Activated CD4-positive, CD25-positive, alpha-beta regulatory T cell treated with anti-CD3 and anti-CD28 coated beads, Interleukin-2, amount 50 U/mL, for 24 hours (primary cell): ENCODE data around the gene AFG3L2.
A peak's percentile ranks its signal among the peaks of the same experiment; 100 is the strongest.

Experiments used
- ATAC-seq, 2 donors: fragments of 150-1000 bp; cut with Tn5 transposase; one replicate each; pipeline ENCODE4 v1.10.0; 2021; ENCODE audit warnings: mild to moderate bottlenecking in 1 of 2, moderate library complexity in 1 of 2

AFG3L2 gene

DNA sequence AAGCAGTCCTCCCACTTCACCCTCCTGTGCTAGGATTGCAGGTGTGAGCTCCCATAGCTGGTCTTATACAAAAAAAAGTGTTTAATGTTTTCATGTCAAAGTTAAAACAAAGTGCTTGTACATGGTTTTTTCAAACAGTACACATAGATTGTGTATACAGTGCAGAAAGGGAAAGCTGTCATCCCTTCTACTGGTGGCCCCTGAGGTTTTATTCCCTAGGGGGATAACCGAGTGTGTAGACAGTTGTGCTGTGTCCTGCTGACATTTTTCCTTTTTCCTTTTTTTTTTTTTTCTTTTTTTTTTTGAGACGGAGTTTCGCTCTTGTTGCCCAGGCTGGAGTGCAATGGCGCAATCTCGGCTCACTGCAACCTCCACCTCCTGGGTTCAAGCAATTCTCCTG, 58.2 kb downstream of the AFG3L2 start:
- no peak for ATAC-seq

DNA sequence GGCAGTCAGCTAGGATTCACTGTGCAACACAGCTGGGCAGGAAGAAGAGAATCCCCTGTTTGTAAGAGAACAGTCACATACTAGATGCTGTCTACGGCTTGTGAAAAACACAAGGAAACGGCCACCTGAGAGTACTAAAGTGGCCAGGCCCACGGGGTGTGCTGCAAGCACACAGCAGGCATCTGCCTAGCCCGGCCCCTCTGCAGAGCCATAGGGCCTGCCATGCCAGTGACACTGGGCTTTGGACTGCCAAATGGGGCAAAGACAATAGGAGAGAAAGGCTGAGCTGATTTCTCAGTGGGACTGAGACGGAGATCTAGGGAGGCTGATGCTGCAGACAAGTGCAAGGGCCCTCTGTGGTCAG, 58.7 kb downstream of the AFG3L2 start:
- ATAC-seq: no peak

DNA sequence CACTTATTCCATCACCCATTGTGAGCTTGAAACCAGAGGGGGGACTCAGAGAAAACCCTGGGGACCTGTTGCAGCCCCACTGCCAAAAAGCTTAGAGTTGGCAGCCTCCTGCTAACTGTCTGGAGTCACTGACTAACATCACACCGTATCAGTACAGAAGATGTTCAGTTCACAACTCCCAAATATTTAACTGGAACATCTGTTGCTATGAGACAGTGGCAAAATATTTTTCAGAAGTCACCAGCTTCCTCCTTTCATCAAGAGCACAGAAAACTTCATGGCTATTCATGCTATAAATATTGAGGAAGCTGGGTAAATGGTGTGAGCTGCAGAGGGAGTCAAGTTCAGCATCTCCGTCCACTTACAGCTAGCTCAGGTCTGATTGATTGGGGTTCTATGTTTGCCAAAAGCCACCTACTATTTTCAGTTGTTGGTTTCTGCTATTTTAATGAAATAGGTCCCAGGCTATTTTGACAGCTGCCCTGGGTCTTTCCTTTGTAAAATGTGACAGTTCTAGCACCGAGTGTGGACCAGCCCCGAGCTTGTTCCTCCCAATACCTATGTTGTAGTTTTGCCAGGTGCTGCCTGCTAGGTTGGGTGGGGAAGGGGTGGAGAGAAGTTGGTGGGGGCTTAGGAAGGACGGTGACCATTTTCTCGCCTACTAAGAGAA, 59.2 kb downstream of the AFG3L2 start:
- ATAC-seq: no peak

DNA sequence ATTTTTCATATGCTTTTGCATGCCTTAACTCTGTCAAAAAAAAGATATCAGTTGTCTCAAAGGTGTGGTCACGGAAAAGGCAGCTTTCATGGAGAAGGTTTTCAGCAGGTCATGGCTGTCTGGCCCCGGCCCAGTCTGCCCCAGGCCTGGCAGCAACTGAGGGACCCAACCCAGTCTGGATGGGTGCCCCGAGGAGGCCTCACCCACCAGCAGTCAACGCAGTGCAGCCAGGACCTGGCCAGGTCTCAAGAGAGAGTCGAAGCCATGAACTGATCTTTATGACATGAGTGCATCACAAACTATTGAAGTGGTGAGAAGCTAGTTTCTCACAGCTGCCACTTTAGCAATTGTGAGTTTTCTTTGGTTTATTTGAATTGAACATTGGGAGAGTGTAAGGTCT, 61.1 kb downstream of the AFG3L2 start:
- ATAC-seq: no peak

DNA sequence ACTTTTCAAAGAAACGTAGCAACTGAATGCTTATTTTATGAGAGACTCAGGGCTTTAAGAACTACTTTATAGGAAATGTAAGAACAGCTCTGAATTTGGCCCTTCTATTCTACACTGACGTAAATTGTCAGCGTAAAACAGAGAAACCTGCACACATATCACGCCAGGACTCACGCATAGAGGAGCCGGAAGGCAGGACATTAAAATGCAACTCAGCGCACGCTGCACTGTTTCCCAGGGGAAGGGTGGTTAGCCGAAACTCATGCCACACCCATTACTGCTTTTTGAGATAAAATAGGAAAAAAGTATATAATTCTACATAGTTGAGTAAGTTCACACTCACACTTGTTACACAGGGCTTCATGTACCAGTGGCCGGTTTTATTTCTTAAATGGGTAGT, 61.5 kb downstream of the AFG3L2 start:
- ATAC-seq: no peak

DNA sequence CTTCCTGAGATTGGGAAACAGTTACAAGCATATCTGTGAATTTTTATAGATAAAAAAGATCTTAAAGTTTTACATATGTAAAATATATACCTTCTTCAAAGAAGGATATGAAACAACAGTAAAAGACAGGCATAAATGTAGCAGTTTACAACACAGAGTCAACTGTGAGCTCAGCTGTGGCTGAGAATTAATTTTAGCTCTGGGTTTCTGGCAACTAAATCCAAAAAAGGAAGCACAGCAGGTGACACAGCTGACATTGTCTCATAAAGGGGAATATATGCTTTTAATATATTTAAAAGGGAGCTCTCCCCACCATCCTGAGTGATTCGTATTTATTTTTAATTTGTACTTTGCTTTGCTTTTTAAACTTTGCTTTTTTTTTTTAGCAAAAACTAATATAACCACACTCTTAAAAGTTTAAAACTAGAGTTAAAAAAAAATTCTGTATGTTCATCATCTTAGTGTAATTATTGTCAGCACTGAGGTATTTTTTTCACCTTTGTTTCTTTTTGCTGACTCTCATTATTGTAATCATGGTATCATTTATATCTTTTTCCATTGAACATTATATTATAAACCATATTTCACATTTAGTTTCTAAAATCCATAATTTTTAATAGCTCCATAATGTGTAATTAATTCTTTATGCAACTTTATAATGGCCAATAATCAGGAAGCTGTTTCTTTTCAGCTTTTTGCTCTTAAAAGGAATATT, 62.3 kb downstream of the AFG3L2 start:
- no peak for ATAC-seq

DNA sequence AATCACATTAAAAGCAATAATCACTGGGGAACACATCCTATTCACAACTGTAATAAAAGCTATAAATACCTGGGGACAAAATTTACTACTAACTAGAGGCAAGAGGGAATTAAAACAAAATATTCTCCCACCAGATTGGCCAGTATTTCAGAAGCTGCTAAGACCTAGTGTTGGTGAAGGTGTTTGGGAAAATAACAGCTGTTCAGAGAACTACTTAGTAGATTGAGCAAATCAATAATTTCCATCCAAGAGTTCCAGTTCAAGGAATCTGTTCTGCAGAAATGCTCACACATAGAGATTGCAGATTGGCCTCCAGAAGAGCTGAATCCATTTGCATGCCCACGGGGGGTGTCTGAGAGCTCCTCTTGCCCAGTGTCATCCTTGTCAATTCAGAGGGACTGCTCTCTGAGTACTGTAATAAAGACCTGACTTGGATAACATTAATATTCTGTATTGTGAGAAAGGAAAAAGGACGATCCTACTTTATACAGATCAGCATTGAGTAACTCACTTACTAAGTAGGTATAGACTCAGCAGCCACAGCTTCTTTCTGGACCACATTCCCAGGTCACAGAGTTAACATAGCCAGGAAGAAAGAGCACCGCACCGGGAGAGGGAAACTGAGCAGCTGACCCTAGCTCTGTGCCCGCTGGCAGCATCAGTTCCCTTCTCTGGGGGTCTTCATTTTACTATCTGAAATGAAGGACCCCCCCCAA, 63.3 kb downstream of the AFG3L2 start:
- no peak for ATAC-seq

DNA sequence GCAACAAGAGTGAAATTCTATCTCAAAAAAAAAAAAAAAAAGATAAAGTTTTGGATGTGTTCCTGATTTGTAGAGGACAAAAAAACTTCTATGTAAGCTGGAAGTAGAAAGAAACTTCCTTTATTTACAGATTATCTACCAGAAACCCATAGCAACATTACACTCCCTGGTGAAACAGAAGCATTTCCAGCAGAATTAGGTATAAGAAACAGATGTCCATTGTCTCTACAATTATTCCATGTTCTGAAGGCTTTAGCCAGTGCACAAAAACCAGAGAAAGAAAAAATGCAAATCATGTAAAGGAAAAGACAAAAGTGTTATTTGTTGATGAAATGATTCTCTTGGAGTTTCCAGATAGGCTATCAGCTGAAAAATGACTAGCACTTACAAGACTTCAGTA, 64.1 kb downstream of the AFG3L2 start:
- no peak for ATAC-seq

DNA sequence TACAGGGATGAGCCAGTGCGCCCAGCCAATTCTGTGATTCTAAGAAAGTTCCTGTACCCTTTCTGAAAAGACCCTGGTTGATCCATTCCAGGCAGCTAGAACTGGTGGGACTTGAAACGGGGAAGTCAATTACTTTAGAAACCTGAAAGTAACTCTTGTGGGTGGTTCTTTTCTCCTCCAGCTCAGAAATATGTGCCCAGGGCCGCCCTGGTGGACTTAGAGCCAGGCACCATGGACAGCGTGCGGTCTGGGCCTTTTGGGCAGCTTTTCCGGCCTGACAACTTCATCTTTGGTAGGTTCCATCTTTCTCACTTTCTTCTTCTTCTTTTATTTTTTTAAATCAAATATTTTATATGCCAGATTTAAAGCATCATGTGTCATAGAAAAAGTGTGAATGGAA, 66.3 kb downstream of the AFG3L2 start:
- ATAC-seq: no peak

DNA sequence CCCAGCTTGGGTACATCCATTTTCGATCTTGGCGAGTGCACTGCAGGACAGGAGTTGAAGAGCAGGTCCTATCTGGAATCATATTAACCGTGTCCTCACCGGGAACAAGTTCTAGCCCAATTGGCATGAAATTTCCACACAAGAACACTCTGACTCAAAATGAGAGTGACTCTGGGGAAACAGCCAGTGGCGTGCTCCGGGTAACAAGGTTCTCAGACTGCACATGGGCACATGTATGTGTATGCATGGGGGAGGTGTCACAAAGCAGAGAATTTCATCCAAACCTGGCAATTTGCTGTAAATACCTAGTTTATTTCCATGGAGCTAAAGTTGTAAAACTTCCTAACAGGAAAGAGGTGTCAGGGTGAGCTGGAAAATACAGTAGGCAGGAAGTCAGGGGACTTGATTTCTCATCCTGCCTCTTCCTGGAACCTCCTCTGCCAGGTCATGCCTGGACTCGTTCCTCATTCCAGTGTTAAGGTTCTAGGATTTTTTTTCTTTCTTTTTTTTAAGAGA, 67.3 kb downstream of the AFG3L2 start:
- ATAC-seq: no peak

DNA sequence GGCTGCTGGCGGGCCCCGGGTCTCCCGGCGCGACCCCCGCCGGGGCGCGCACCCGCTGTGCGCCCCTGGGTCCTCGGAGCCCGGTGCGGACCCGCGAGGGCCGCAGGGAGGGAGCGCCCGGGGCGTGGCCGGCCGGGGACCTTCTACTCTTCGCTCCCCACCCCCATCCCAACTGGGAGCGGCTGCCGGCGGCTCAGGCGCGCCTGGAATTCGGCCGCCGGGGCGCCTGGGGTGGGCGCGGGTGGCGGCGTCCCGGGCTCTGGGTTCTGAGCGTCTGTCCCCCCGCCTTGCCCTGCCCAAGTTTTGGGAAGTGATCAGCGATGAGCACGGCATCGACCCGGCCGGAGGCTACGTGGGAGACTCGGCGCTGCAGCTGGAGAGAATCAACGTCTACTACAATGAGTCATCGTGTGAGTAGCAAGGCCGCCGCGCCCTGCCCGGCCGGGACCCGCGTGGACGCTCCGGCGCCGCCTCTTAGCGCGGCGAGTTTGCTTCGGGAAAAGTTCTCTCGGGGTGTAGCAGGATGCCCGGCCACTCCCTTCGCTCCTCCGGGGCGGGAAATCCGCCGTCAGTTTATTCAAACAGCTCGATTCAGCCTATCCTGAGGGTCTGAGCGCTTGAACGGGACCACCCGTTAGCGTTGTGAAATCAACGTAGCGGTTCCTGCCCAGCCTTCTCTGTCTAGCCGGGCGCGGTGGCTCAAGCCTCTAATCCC, 68.5 kb downstream of the AFG3L2 start:
- ATAC-seq: peak; percentile 35 to 42

DNA sequence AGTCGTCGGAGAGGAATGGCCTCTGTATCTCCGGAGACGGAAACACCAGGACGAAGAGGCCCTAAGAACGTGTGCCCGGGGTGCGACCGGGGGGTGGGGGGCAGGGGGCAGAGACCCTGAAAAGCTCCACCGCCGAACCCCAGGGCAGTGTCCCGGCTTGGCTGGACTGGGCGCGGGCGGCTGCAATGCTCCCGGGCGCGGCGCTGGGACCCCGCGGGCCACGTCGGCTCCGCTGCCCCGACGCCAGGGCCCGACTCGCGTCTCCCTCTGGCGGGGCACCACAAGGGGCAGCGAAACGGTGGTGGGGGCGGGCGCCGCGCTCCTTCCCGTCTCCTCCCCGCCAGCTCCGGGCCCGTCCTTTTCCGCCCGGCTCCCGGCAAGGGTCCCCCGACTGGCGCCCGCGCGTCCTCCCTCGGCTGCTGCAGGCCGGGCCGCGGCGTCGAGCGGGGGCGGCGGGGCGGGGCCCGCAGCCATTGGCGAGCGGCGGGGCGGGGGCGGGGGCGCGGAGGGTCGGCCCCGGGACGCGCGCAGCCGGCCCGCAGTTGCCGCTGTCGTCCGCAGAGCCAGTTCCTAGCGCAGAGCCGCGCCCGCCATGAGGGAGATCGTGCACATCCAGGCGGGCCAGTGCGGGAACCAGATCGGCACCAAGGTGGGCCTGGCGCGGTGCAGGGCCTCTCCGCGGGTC, 69.2 kb downstream of the AFG3L2 start, which contains the start of gene TUBB6:
TUBB6 (plus strand) TSS at position 541 of the 685 bp plus-strand sequence; CDS start at position 593, 52 bp downstream.
- peak; percentile 46 for ATAC-seq

DNA sequence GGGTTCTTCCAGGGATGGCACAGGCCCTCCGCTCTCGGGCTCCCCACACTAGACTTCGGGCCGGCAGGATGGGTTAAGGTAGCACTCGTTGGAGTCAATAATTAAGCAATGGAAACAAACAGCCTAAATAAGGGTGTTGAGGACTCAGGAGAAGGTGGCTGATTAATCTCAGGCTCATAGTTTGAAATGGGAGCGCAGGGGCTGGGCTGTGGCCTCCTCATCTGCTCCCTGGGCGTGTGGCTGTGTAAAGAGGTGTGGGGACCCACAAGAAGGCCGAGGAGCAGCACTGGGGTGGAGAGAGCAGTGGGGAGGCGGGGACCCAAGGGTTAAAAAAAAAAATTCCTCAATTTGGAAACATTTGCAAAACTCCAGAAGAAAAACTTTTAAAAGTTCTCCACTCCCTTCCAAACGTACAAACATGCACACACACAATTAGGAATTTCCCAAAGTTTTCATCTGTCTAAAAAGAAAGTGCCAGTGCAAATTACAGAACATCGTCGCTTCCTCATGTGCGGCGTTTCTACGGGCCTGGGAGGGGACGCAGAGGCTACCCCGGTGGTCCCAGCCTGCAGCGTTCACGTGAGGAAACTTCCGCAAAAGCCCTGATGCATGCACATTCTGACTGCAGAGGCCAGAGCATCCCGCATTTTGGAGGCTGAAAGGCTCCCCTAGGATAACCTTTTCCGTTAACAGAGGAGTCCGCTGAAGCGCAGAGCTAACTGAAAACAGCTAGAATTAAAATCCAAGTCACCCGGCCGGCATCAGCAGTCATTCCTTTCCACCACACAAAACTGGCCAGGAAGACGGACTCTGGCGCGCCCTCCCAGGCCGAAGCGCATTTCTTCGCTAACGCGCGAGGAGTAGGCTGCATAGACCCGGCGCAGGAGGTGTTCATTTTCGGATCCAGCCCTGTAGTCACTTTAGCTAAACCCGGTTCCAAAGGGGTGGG, 70.0 kb downstream of the AFG3L2 start:
- ATAC-seq: no peak

DNA sequence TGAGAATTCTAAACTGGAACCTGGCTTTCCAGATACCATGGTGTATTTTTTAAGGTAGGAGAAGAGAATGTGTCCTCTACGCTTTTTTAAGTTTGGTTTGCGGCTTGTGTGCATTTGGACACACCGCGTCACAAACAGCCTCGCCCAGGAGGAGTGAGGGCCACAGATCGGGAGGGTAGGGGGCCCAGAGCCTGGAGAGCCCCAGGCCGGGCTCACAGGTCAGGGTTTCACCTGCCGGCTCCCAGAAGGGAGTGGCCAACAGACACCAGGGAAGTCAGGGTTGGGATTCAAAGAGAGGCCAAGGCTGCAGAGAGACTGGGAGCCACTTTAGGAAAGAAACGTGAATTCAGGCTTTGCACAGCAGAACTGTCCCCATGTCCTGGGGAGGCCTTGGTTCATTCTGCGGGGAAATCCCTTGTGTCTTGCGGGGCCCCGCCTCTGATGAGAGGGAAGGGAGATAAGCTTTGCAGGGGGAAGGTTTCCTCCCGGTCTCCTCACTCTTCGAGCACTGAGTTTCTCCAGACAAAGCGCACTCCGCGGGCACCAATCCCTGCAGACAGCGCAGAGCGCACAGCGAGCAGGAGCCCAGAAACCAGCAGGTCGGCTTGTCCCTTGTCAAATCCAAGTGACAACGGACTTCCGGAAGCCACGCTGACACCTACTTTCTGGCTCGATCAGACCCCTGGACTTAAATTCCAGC, 70.9 kb downstream of the AFG3L2 start:
- ATAC-seq: no peak

DNA sequence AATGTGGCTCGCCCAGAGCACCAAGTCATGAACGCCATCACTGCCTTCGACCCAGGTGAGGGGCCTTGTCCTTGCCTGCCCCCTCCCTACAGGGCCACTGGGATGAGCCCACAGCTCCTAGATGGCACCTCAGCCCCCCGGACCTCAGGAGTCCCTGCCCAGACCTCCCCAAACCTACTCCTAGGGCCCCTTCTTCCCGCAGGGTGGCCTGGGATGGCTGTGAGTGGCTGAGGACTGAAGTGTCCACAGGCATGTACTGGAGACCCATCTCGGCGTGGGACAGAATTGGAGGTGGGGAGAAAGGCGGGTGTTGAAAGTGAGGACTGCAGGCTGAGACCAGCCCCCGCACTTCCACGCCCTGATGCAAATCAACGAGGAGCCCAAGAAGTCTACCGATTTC, 71.8 kb downstream of the AFG3L2 start:
- no peak for ATAC-seq

DNA sequence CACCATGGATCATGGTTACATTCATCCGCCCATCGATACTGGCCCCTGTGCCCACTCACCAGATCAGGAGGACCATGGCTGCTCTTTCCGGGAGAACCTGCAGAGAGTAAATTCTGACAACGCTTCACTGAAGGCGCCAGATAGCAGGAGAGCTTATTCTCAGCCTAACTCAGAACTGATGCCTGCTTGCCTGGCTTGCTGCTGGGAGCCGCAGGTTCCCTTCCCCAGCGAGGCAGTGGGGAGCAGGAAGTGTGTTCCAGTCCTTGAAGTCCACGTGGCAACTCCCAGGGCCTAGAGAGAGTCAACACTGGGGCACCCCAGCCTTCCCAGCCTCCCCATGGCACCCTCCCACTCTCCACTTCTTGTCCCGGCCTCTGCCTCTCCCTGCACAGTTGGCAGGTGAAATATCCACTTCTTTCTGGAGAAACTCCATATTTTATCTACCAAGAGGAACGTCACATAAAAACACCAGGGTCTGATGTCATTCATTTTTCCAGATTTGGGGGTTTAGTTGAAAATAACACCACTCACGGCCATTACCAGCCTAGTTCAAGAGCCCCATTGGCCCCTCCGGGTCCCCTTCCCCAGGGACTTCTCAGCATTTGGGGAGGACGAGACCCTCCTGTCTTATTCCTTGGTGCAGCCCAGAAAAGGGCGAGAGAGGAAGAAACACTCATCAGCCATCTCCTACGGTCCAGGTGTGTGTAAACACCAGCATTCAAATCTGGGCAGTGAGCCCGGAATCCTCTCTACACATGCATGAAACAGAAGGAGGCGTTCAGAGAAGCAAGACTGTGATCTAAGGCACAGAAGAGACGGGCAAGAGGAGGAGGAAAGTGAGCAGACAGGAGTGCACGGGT, 72.4 kb downstream of the AFG3L2 start:
- no peak for ATAC-seq

DNA sequence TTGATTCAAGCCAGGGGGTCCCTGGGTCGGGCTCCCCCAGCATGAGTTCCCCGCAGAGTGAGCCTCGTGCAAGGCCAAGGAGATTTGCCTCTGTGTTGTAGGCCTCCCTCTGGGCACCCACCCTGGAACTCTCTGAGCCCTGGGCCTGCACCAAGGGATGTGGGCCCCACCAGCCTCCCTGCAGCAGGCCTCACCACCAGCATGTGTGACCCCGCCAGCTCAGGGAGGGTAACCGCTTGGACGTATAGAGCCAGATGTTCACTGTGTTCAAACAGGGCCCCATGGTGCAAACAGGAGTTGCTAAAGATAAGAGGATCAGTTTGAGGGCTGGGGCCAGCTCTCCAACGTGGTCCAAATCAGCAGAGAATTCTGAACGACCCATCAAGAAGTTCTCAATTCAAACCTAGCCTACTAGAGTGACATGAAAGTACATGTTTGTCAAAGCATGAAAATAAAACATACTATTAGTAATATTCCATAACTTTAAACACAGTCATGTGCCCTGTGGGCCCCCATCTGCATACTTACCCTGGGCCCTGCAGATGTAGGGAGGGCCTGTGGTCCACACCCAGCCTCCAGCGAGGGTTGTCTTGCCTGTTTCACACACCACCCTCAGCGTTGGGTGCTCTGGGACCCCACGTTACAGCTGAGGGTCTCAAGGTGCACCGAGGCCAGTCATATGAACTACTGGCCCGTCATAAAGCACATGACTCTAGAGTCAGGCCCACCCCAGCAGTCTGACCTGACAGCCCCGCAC, 74.5 kb downstream of the AFG3L2 start:
- no peak for ATAC-seq

DNA sequence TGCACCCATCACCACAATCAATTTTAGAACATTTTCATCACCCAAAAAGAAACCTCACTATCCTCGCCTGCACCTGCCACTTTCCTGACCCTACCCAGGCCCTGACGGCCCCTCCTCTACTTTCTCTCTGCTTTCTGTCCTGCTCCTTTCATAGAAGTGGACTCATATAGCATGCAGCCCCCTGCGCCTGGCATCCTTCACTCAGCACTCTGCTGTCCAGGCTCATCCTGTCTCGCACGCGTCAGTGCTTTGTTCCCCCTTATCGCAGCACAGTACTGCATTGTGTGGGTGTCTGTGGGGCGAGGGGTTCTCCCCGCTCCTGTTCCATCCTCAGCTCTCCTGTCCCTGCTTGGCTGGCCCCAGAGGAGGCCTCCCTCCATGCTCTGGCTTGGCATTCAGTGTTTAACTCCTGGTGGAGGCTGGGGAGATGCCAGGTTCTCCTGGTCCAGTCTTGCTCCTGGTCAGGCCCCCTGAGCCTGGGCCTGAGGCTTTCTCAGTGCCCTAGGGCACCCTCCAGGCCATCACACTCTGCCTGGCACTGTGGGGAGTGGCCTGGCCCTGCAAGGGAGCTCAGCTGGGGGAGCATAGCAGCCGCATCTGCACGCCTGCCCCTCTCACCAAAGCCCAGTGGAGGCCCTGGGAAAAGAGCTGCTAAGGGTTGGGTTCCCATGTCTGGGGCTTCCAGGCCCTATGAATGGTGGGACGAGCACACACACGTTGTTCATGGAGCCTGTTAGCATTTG, 75.6 kb downstream of the AFG3L2 start:
- ATAC-seq: no peak
